ENCODE measurements around the gene CAPN12. TPM values are rescaled to one million over a fixed set of nuclear protein-coding genes. Genes with fewer than 3 reads are reported as not detected.

Gene CAPN12
- total and polyA plus RNA-seq, 2 of the 8 experiments (the other 6 are each of a cell fraction or from before 2014, with no cell fraction given) = 8.8 to 20.0 TPM

- peaks cover 24 to 69% (median 51%) of the 10 kb centered on the region in 4 experiments; a peak in 7 of 8 replicates for H3K36me3 ChIP-seq (ENCODE audit: control insufficient read depth in 2 of 4, insufficient read depth in 4 of 4, low read length in 3 of 4)
- no peak overlapping the region for H3K4me2 ChIP-seq (ENCODE audit: insufficient read depth in 1 of 2, low read depth in 2 of 2, low read length in 2 of 2)
- no peak overlapping the region for H2AK5ac ChIP-seq (ENCODE audit: low read depth, low read length)
- H3K23me2 ChIP-seq (ENCODE audit: low read depth, low read length) = no peaks in the 10 kb centered on the region; the same call in 1 of the 2 replicates
- H2BK15ac ChIP-seq (ENCODE audit: low read length) = no peak overlapping the region
- no peak overlapping the region for H4K5ac ChIP-seq (ENCODE audit: insufficient read length, low read depth, low read length)
- no peak overlapping the region for H3K4ac ChIP-seq (replicated peaks; ENCODE audit: insufficient read length, low read depth, low read length)
- H3K27ac ChIP-seq (ENCODE audit: low read depth, low read length) = no peak overlapping the region
- POLR2A ChIA-PET (ENCODE audit: partially characterized antibody) = interaction anchor here (1.1 to 2.8 kb wide), 4 partner anchors 9 to 31 kb away, joined by 4 to 9 read pairs (median 6); no protein-coding TSS in a partner anchor
- FAIRE-seq (no peak), DNase-seq (ENCODE audit: low read depth in 1 of 2, low spot score in 2 of 2) (no peak)
- no peaks in the 10 kb centered on the region for H3K79me2 ChIP-seq (ENCODE audit: control insufficient read depth in 1 of 2, insufficient read depth in 2 of 2, low read length in 2 of 2)
- H3K14ac ChIP-seq (ENCODE audit: insufficient read length) = no peak overlapping the region
- H3K27me3 ChIP-seq (replicated peaks in 1 of 4; ENCODE audit: control insufficient read depth in 3 of 4, extremely low read depth in 1 of 4, insufficient read depth in 3 of 4, low read length in 3 of 4) = no peaks in the 10 kb centered on the region
- no peak overlapping the region for H3K23ac ChIP-seq (ENCODE audit: insufficient read length)
- H2BK20ac ChIP-seq (ENCODE audit: low read length) = no peak overlapping the region
- peaks cover 4% of the 10 kb centered on the region; the same call in 1 of the 2 replicates for H3K79me1 ChIP-seq (ENCODE audit: low read depth, low read length)
- no peak overlapping the region for H2BK5ac ChIP-seq (ENCODE audit: low read depth, low read length)
- H3K56ac ChIP-seq (replicated peaks; ENCODE audit: insufficient read length, low read depth, low read length) = no peak overlapping the region
- no peak overlapping the region for H3K4me3 ChIP-seq (ENCODE audit: extremely low read depth in 1 of 4, insufficient read depth in 2 of 4, low read depth in 3 of 4, low read length in 4 of 4)
- no peak overlapping the region for H2AFZ ChIP-seq (ENCODE audit: low read length)
- 89% methylated on average over 14 of the region's 14 CpGs; no CpG with 5 or more reads in 1 of the 2 experiments for WGBS, 2 experiments (ENCODE audit: extremely low coverage in 1 of 2, insufficient coverage in 1 of 2, insufficient read length in 1 of 2, insufficient replicate concordance in 2 of 2, low coverage in 1 of 2, low lambda C conversion rate in 2 of 2, missing lambda C conversion rate in 1 of 2)
- H3K18ac ChIP-seq (ENCODE audit: extremely low read depth, low read length) = no peak overlapping the region
- no peaks in the 10 kb centered on the region for H3K4me1 ChIP-seq (replicated peaks in 1 of 4; ENCODE audit: control insufficient read depth in 3 of 4, insufficient read depth in 4 of 4, low read length in 3 of 4)
- H2BK120ac ChIP-seq (replicated peaks; ENCODE audit: low read depth, low read length) = no peak overlapping the region
- no peak overlapping the region; the same call in 1 of the 2 replicates for H4K8ac ChIP-seq (ENCODE audit: extremely low read depth, insufficient read depth, low read length)
- no peak overlapping the region for H2BK12ac ChIP-seq (ENCODE audit: low read depth, low read length)
- H3K9ac ChIP-seq (replicated peaks in 1 of 4; ENCODE audit: extremely low read depth in 1 of 4, low read depth in 3 of 4, low read length in 3 of 4) = no peak overlapping the region; a peak in 1 of 7 replicates
- peaks cover 2 to 22% of the 10 kb centered on the region in 2 experiments for H4K20me1 ChIP-seq (replicated peaks in 1 of 2; ENCODE audit: control insufficient read depth in 1 of 2, insufficient read depth in 2 of 2, low read length in 2 of 2)
- H4K91ac ChIP-seq (replicated peaks; ENCODE audit: insufficient read length, low read length) = no peak overlapping the region
- CTCF ChIA-PET (ENCODE audit: partially characterized antibody) = interaction anchor here (1.2 to 1.9 kb wide), 2 partner anchors 9 to 14 kb away, joined by 6 to 11 read pairs; no protein-coding TSS in a partner anchor
- H3K9me3 ChIP-seq (ENCODE audit: insufficient read depth in 2 of 2, low read depth in 1 of 2, low read length in 1 of 2) = no peaks in the 10 kb centered on the region
- TF ChIP-seq HDAC6 (IDR thresholded peaks at IDR 0.05; ENCODE audit: low read depth, low read length) (no peak), NANOG (IDR thresholded peaks at IDR 0.05; ENCODE audit: insufficient read depth, low read depth, low read length, poor library complexity, severe bottlenecking) (no peak), SIN3A (conservative IDR thresholded peaks at IDR 0.05 in 1 of 2, IDR thresholded peaks at IDR 0.05 in 1 of 2; ENCODE audit: low read depth in 1 of 2, low read length in 2 of 2) (no peak), SIRT6 (IDR thresholded peaks at IDR 0.05; ENCODE audit: low read length) (no peak), PHF8 (conservative IDR thresholded peaks at IDR 0.05; ENCODE audit: low read depth, low read length) (no peak), CHD2 (IDR thresholded peaks at IDR 0.05; ENCODE audit: low read length) (no peak)
Observed at GRCh38 chr19:38714354-38714778, 29.9 kb downstream of the CAPN12 start.
